Activated B cell treated with CpG ODN at 0.5 μM for 24 hours (primary cell): ENCODE results near the gene NAA80. TPM values are rescaled to one million over a fixed set of nuclear protein-coding genes. Genes with fewer than 3 reads are reported as not detected.

Source experiments
- ATAC-seq: fragments of 200-7000 bp; cut with Tn5 transposase; one replicate; pipeline ENCODE4 v1.10.0; 2021; ENCODE audit warnings: low read depth, mild to moderate bottlenecking, moderate library complexity
- CTCF ChIA-PET: fragments of 350-600 bp; sonication (Branson Sonifier 250); formaldehyde crosslinking; loops from one replicate; lab custom pipeline; 2021; ENCODE audit warnings: antibody characterized with exemption; lab: Charles Lee
- POLR2A ChIA-PET: fragments of 350-600 bp; sonication (Branson Sonifier 250); formaldehyde crosslinking; loops from one replicate; lab custom pipeline; 2021; ENCODE audit warnings: antibody characterized with exemption; lab: Charles Lee
- DNase-seq: peaks from one replicate; pipeline ENCODE4 v3.0.0; 2022
- H3K27ac Mint-ChIP-seq: one replicate; pipeline ENCODE4 v1.8.0; 2020; ENCODE audit warnings: mixed read lengths
- H3K27me3 Mint-ChIP-seq: one replicate; pipeline ENCODE4 v1.8.0; 2021; ENCODE audit warnings: mixed read lengths
- H3K36me3 Mint-ChIP-seq: one replicate; pipeline ENCODE4 v1.8.0; 2021; ENCODE audit warnings: low read depth, mixed read lengths
- H3K4me1 Mint-ChIP-seq: one replicate; pipeline ENCODE4 v1.8.0; 2021; ENCODE audit warnings: mixed read lengths
- H3K4me3 Mint-ChIP-seq: one replicate; pipeline ENCODE4 v1.8.0; 2020; ENCODE audit warnings: mild to moderate bottlenecking, mixed read lengths
- H3K9me3 Mint-ChIP-seq: one replicate; pipeline ENCODE4 v1.8.0; 2020; ENCODE audit warnings: mixed read lengths
- intact Hi-C: fragments of 100-400 bp; cut with micrococcal nuclease; formaldehyde crosslinking; loops from one replicate; pipeline ENCODE4 v1.15.1; 2024
- total RNA-seq: library from RNA; stranded (reverse); gene quantifications from 2 replicates; pipeline ENCODE4 v1.2.3, GENCODE V29; 2022
- TF ChIP-seq, protein P1 (sequence below): fragments of 200-600 bp; IDR thresholded peaks from one replicate; pipeline ENCODE4 v1.8.0; 2022; ENCODE audit warnings: antibody characterized with exemption, mild to moderate bottlenecking

Gene NAA80
- total RNA-seq, 1 donor from 2014 or later: 24.8 TPM

DNA sequence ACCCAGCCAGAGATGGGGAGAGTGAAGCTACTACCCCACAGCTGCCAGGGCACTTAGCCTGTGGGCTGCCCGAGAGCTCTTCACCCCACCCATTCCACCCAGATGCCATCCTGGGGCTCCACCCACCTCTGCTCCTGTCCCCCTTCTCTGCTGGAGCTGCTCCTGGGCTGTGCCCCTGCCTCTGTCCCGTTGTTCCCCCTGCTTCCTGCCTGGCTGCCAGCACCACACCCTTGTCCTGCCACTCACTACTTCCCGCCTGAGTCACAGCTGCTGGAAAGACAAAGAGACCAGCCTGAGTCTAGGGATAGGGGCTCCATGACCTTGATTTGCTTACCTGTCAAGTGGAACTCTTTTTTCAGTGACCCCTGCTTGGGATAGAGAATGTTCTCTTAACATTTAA, 50.8 kb downstream of the NAA80 start:
- H3K9me3 Mint-ChIP-seq: no peaks in the 10 kb centered on the region
- peaks cover 70% of the 10 kb centered on the region for H3K4me1 Mint-ChIP-seq
- ChIA-PET POLR2A (interaction anchor here (0.6 to 4.6 kb wide), 3 partner anchors 12 to 20 kb away, joined by 3 to 49 read pairs (median 47); partner anchors contain the start of gene GNAI2), CTCF (interaction anchor here (0.8 to 5.2 kb wide), 4 partner anchors 8 to 54 kb away, joined by 3 to 104 read pairs (median 24); no protein-coding TSS in a partner anchor)
- peak overlapping the region; percentile 54 for H3K27ac Mint-ChIP-seq
- H3K36me3 Mint-ChIP-seq: peaks cover 39% of the 10 kb centered on the region
- ATAC-seq: no peak
- DNase-seq: no peak
- no peaks in the 10 kb centered on the region for H3K27me3 Mint-ChIP-seq
- intact Hi-C loops: no loop called here
- TF ChIP-seq, protein P1, sequence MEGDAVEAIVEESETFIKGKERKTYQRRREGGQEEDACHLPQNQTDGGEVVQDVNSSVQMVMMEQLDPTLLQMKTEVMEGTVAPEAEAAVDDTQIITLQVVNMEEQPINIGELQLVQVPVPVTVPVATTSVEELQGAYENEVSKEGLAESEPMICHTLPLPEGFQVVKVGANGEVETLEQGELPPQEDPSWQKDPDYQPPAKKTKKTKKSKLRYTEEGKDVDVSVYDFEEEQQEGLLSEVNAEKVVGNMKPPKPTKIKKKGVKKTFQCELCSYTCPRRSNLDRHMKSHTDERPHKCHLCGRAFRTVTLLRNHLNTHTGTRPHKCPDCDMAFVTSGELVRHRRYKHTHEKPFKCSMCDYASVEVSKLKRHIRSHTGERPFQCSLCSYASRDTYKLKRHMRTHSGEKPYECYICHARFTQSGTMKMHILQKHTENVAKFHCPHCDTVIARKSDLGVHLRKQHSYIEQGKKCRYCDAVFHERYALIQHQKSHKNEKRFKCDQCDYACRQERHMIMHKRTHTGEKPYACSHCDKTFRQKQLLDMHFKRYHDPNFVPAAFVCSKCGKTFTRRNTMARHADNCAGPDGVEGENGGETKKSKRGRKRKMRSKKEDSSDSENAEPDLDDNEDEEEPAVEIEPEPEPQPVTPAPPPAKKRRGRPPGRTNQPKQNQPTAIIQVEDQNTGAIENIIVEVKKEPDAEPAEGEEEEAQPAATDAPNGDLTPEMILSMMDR: no peak
- peak overlapping the region; percentile 26 for H3K4me3 Mint-ChIP-seq

- peak overlapping the region; percentile 94 for H3K27ac Mint-ChIP-seq
- H3K4me1 Mint-ChIP-seq: peaks cover 88% of the 10 kb centered on the region
- ATAC-seq (peak; percentile 35), DNase-seq (no peak)
- ChIA-PET POLR2A (interaction anchor here (0.6 to 4.6 kb wide), 7 partner anchors 10 to 52 kb away, joined by 3 to 49 read pairs (median 4); partner anchors contain the start of gene GNAI2), CTCF (interaction anchor here (0.5 to 5.2 kb wide), 13 partner anchors 9 to 458 kb away, joined by 3 to 104 read pairs (median 4); partner anchors contain the start of gene GNAI2)
- H3K36me3 Mint-ChIP-seq: peaks cover 26% of the 10 kb centered on the region
- H3K9me3 Mint-ChIP-seq: no peaks in the 10 kb centered on the region
- no peaks in the 10 kb centered on the region for H3K27me3 Mint-ChIP-seq
- peak overlapping the region; percentile 75 for H3K4me3 Mint-ChIP-seq
- TF ChIP-seq, protein P1: no peak
- intact Hi-C loops: loop anchor here (1.0 kb wide), 5 partner anchors 8 to 52 kb away; no protein-coding TSS in a partner anchor
These were observed 52.7 kb downstream of the NAA80 start for GRCh38 chr3:50246517-50246954.

Other genes with a start within 250 kb of the NAA80 start
- 261 and 316 TPM in 2 replicates for gene RBM5, start 210.5 kb downstream of the NAA80 start, total RNA-seq
- 0.34 TPM in 1 of 2 replicates, not detected in the other for gene SEMA3F, start 144.1 kb downstream of the NAA80 start, total RNA-seq
- gene GNAT1, start 107.8 kb downstream of the NAA80 start, total RNA-seq: not detected in 2 replicates
- gene SLC38A3, start 94.1 kb downstream of the NAA80 start, total RNA-seq: not detected in 2 replicates
- gene GNAI2, start 63.2 kb downstream of the NAA80 start, total RNA-seq: 281 and 295 TPM in 2 replicates
- 0.15 TPM in 1 of 2 replicates, not detected in the other for gene SEMA3B, start 30.3 kb downstream of the NAA80 start, total RNA-seq
- not detected in 2 replicates for gene LSMEM2, start 20.3 kb downstream of the NAA80 start, total RNA-seq
- 92.2 and 105 TPM in 2 replicates for gene IFRD2, start 7.0 kb downstream of the NAA80 start, total RNA-seq
- gene HYAL3, start within 50 bp of the NAA80 start, total RNA-seq: 2.0 and 2.5 TPM in 2 replicates
- 0.47 and 0.73 TPM in 2 replicates for gene HYAL1, start 4.2 kb upstream of the NAA80 start, total RNA-seq
- gene HYAL2, start 23.3 kb upstream of the NAA80 start, total RNA-seq: 4.2 and 4.4 TPM in 2 replicates
- gene TUSC2, start 28.8 kb upstream of the NAA80 start, total RNA-seq: 32.2 and 33.4 TPM in 2 replicates
- 34.0 and 38.0 TPM in 2 replicates for gene RASSF1, start 41.4 kb upstream of the NAA80 start, total RNA-seq
- 0.61 and 0.64 TPM in 2 replicates for gene ZMYND10, start 46.3 kb upstream of the NAA80 start, total RNA-seq
- gene NPRL2, start 51.4 kb upstream of the NAA80 start, total RNA-seq: 23.6 and 26.4 TPM in 2 replicates
- gene CYB561D2, start 51.5 kb upstream of the NAA80 start, total RNA-seq: 22.9 and 26.0 TPM in 2 replicates
- 18.7 and 19.6 TPM in 2 replicates for gene TMEM115, start 60.1 kb upstream of the NAA80 start, total RNA-seq
- gene CACNA2D2, start 204.2 kb upstream of the NAA80 start, total RNA-seq: 0.34 and 0.53 TPM in 2 replicates